Natural killer cell (primary cell): ENCODE results near the gene RHOB. TPM values are rescaled to one million over a fixed set of nuclear protein-coding genes. Genes with fewer than 3 reads are reported as not detected.

Experiments used
- ATAC-seq, 3 donors: fragments of 150-1000 bp in 2 of 3; fragments of 200-7000 bp in 1 of 3; cut with Tn5 transposase; 1 replicate in 1 of 3; 2 replicates in 2 of 3; pipeline ENCODE4 v1.10.0; 2021; ENCODE audit warnings: mild to moderate bottlenecking in 2 of 3, moderate library complexity in 2 of 3
- DNase-seq, 2 donors: peaks; one replicate each; pipeline versions ENCODE4 v3.0.0 to v3.0.0-alpha.2; 2013 to 2021; ENCODE audit warnings: mixed read lengths in 1 of 2
- H3K27ac ChIP-seq: one replicate; pipeline ENCODE4 v1.5.1; 2013; ENCODE audit warnings: mild to moderate bottlenecking, low read length
- H3K27me3 ChIP-seq: one replicate; pipeline ENCODE4 v1.6.1; 2013; ENCODE audit warnings: low read length; ENCODE audit not compliant: control insufficient read depth, insufficient read depth
- H3K36me3 ChIP-seq: one replicate; pipeline ENCODE4 v1.6.1; 2013; ENCODE audit warnings: low read length; ENCODE audit not compliant: control insufficient read depth, insufficient read depth
- H3K4me1 ChIP-seq: one replicate; pipeline ENCODE4 v1.6.1; 2013; ENCODE audit warnings: low read length; ENCODE audit not compliant: control insufficient read depth, insufficient read depth
- H3K4me3 ChIP-seq: one replicate; pipeline ENCODE4 v1.5.1; 2013; ENCODE audit warnings: low read length
- H3K9me3 ChIP-seq: one replicate; pipeline ENCODE4 v1.6.1; 2013; ENCODE audit warnings: low read length; ENCODE audit not compliant: control insufficient read depth, insufficient read depth
- H3K27ac Mint-ChIP-seq, 2 donors: one replicate each; pipeline ENCODE4 v1.8.0; 2022; ENCODE audit warnings: mild to moderate bottlenecking in 2 of 2, mixed read lengths in 2 of 2, moderate library complexity in 1 of 2
- H3K27me3 Mint-ChIP-seq, 2 donors: one replicate each; pipeline ENCODE4 v1.8.0; 2022; ENCODE audit warnings: low read depth in 2 of 2, mixed read lengths in 2 of 2
- H3K36me3 Mint-ChIP-seq: one replicate; pipeline ENCODE4 v1.8.0; 2022; ENCODE audit warnings: mixed read lengths
- H3K4me1 Mint-ChIP-seq, 2 donors: one replicate each; pipeline ENCODE4 v1.8.0; 2022; ENCODE audit warnings: mixed read lengths in 2 of 2
- H3K4me3 Mint-ChIP-seq: one replicate; pipeline ENCODE4 v1.8.0; 2022; ENCODE audit warnings: mild to moderate bottlenecking, moderate library complexity, mixed read lengths
- H3K9me3 Mint-ChIP-seq, 2 donors: one replicate each; pipeline ENCODE4 v1.8.0; 2022; ENCODE audit warnings: mixed read lengths in 2 of 2
- WGBS: methylation state at CpG from one replicate; pipeline ENCODE4 v1.1.7; 2013; ENCODE audit warnings: missing lambda C conversion rate; ENCODE audit not compliant: insufficient coverage; 5-methylcytosine and 5-hydroxymethylcytosine counted together
- intact Hi-C: fragments of 100-400 bp; cut with micrococcal nuclease; formaldehyde crosslinking; loops from one replicate; pipeline ENCODE4 v1.14.2; 2022
- total RNA-seq, 4 donors: library from RNA; stranded (reverse); fragments of 120-200 nt in 1 of 4; gene quantifications; one replicate each; pipeline versions ENCODE4 v1.2.3 to v1.2.4, GENCODE V29; 2013 to 2022
- TF ChIP-seq, protein P1 (sequence below): fragments of 200-600 bp; IDR thresholded peaks from one replicate; pipeline ENCODE4 v1.8.0; 2022; ENCODE audit warnings: antibody characterized with exemption

The RHOB gene
- total RNA-seq, 3 donors from 2014 or later (not counting 1 experiment from before 2014, with no cell fraction given), result 50.8 to 222 (median 64.7) TPM

DNA sequence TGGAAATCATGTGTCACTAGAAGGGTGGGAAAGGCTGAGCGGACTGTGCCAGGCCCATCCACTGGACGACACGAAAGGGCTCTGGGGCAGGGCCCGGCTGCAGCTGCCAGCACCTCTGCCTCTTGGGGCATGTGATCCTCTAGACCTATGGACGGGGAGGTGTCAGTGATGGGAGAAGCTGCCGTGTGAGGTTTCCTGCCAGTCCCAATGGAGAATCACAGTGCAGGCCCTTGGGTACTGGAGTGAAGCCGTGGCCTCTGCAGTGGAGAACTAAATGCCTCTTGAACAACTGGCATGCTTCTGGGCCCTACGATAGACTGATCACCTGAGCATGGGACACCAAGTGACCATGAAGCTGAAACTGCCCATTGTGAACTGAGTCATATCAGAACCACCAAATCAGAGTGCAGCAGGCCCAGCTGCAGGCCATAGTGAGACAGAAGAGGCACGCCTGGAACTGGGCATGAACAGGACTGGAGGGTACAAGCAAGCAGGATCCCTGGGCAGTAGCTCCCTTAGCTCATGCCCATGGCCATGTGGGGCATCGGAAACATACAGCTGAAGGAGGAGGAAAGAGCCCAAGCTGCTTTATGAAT lies 18.8 kb upstream of the RHOB start:
- intact Hi-C loops, result no loop called here
- Mint-ChIP-seq H3K4me3 (no peak overlapping the region), H3K27ac (peak overlapping the region; percentile 8 to 33), H3K36me3 (no peaks in the 10 kb centered on the region), H3K9me3 (no peaks in the 10 kb centered on the region), H3K4me1 (peaks cover 40 to 50% of the 10 kb centered on the region in 2 donors), H3K27me3 (peaks cover 0 to 2% of the 10 kb centered on the region in 2 donors)
- H3K36me3 ChIP-seq, result no peaks in the 10 kb centered on the region
- no peak overlapping the region for H3K4me3 ChIP-seq
- DNase-seq, result no peak
- no peaks in the 10 kb centered on the region for H3K27me3 ChIP-seq
- TF ChIP-seq, protein P1, sequence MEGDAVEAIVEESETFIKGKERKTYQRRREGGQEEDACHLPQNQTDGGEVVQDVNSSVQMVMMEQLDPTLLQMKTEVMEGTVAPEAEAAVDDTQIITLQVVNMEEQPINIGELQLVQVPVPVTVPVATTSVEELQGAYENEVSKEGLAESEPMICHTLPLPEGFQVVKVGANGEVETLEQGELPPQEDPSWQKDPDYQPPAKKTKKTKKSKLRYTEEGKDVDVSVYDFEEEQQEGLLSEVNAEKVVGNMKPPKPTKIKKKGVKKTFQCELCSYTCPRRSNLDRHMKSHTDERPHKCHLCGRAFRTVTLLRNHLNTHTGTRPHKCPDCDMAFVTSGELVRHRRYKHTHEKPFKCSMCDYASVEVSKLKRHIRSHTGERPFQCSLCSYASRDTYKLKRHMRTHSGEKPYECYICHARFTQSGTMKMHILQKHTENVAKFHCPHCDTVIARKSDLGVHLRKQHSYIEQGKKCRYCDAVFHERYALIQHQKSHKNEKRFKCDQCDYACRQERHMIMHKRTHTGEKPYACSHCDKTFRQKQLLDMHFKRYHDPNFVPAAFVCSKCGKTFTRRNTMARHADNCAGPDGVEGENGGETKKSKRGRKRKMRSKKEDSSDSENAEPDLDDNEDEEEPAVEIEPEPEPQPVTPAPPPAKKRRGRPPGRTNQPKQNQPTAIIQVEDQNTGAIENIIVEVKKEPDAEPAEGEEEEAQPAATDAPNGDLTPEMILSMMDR, result no peak
- H3K9me3 ChIP-seq, result no peaks in the 10 kb centered on the region
- 90% methylated on average over 10 of the region's 10 CpGs for WGBS
- H3K27ac ChIP-seq, result no peak overlapping the region
- ATAC-seq, result no peak
- peaks cover 57% of the 10 kb centered on the region for H3K4me1 ChIP-seq

DNA sequence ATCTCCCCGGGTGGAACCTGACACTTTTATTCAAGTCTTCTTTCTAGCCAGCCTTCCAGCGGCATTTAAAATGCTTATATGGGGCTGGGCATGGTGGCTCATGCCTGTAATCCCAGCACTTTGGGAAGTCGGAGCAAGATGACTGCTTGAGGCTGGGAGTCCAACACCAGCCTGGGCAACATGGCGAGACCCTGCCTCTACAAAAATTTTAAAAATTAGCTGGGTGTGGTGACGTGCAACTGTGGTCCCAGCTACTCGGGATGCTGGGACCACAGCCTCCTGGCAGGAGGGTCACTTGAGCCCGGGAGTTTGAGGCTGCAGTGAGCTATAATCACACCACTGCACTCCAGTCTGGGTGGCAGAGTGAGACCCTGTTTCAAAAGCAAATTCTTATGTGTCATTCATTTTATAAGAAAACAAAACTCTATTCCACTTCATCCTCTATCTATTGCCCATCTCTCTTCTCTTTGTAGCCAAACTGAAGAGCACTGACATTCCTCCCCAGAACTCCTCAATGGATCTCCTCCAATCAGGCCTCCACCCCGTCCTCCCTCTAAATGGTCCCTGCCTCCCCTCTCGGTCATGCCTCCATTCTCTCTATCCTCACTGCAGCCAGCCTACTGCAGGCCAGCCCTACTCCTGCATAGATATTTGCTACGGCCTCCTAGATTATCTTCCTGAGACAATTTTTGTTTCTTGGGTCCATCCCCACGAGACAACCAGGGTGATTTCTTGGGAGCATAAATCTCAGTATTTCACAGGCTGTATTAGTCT lies 18.0 kb upstream of the RHOB start:
- H3K27me3 Mint-ChIP-seq, result peaks cover 0 to 2% of the 10 kb centered on the region in 2 donors
- DNase-seq (no peak), ATAC-seq (no peak)
- peak overlapping the region in 1 of 2 donors; percentile 29 for H3K27ac Mint-ChIP-seq
- no peaks in the 10 kb centered on the region for H3K36me3 Mint-ChIP-seq
- peaks cover 31 to 41% of the 10 kb centered on the region in 2 donors for H3K4me1 Mint-ChIP-seq
- no peaks in the 10 kb centered on the region for H3K9me3 Mint-ChIP-seq
- Histone ChIP-seq H3K27me3 (no peaks in the 10 kb centered on the region), H3K9me3 (no peaks in the 10 kb centered on the region), H3K4me1 (peaks cover 48% of the 10 kb centered on the region), H3K27ac (peak overlapping the region; percentile 3), H3K36me3 (no peaks in the 10 kb centered on the region), H3K4me3 (no peak overlapping the region)
- 94% methylated on average over 11 of the region's 11 CpGs for WGBS
- TF ChIP-seq, protein P1, result no peak
- no peak overlapping the region for H3K4me3 Mint-ChIP-seq
- intact Hi-C loops, result no loop called here

DNA sequence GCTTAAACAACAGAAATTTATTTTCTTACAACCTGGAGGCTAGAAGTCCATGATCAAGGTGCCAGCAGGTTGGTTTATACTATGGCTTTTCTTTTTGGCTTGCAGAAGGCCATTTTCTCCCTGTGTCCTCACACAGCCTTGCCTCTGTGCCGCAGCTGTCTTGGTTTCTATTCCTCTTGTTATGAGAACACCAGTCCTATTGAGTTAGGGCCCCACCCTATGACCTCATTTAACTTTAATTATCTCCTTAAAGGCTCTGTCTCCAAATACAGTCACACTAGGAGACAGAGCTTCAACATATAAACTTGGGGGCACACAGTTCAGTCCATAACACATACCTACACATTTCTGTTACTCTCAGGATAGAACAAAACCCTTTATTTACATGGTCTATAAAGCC lies 17.3 kb upstream of the RHOB start:
- TF ChIP-seq, protein P1, result no peak
- Mint-ChIP-seq H3K4me3 (no peak overlapping the region), H3K36me3 (no peaks in the 10 kb centered on the region), H3K4me1 (peaks cover 25 to 35% of the 10 kb centered on the region in 2 donors), H3K27me3 (peaks cover 0 to 2% of the 10 kb centered on the region in 2 donors), H3K27ac (no peak overlapping the region), H3K9me3 (no peaks in the 10 kb centered on the region)
- Histone ChIP-seq H3K4me3 (no peak overlapping the region), H3K27me3 (no peaks in the 10 kb centered on the region), H3K36me3 (no peaks in the 10 kb centered on the region), H3K4me1 (peaks cover 42% of the 10 kb centered on the region), H3K27ac (peak overlapping the region; percentile 24), H3K9me3 (no peaks in the 10 kb centered on the region)
- ATAC-seq, result no peak
- no peak for DNase-seq
- WGBS, result 40% methylated on average over 1 of the region's 1 CpG
- intact Hi-C loops, result no loop called here
